Prostate gland (tissue), 2 donors: Measurements from ENCODE around the gene HPN. TPM values are rescaled to one million over a fixed set of nuclear protein-coding genes. Genes with fewer than 3 reads are reported as not detected.

Experiments used
- DNase-seq: peaks from one replicate; pipeline ENCODE4 v3.0.0-alpha.2; 2019; ENCODE audit warnings: low spot score
- H3K27ac ChIP-seq, 2 donors: fragments of 200-600 bp; sonication (generic); 2 replicates each; pipeline ENCODE4 v1.5.1; 2017 to 2019
- H3K27me3 ChIP-seq: fragments of 200-600 bp; sonication (generic); replicated peaks from 2 replicates; pipeline ENCODE4 v1.5.1; 2019; ENCODE audit not compliant: insufficient read depth
- H3K36me3 ChIP-seq, 2 donors: fragments of 200-600 bp; sonication (generic); 1 replicate in 1 of 2; 2 replicates in 1 of 2; pipeline versions ENCODE4 v1.5.1 to v1.8.1; 2017 to 2019
- H3K4me1 ChIP-seq: fragments of 200-600 bp; sonication (generic); replicated peaks from 2 replicates; pipeline ENCODE4 v1.5.1; 2019
- H3K4me3 ChIP-seq, 2 donors: fragments of 200-600 bp; sonication (generic); 2 replicates each; pipeline ENCODE4 v1.5.1; 2017 to 2019
- H3K9me3 ChIP-seq: fragments of 200-600 bp; sonication (generic); 2 replicates; pipeline ENCODE4 v1.5.1; 2017
- POLR2A ChIP-seq: fragments of 450-650 bp; IDR thresholded peaks from one replicate; pipeline ENCODE4 v1.6.1; 2016; ENCODE audit warnings: antibody characterized with exemption, mild to moderate bottlenecking
- POLR2AphosphoS5 ChIP-seq: sonication (generic); formaldehyde crosslinking; IDR thresholded peaks from one replicate; pipeline ENCODE4 v1.6.1; 2017; ENCODE audit warnings: antibody characterized with exemption
- WGBS: methylation state at CpG from one replicate; pipeline ENCODE4 v1.1.5; 2018; 5-methylcytosine and 5-hydroxymethylcytosine counted together
- intact Hi-C: fragments of 100-400 bp; cut with DNase I; formaldehyde crosslinking; loops from one replicate; pipeline ENCODE4 v1.14.2; 2022
- total RNA-seq, 2 donors: library from RNA; depleted of rRNA; stranded (reverse); fragments of >200 nt; gene quantifications; one replicate each; pipeline ENCODE4 v1.1.0, GENCODE V29; 2016
- TF ChIP-seq, protein P1 (sequence below), 4 experiments: fragments of 200-600 bp in 2 of 4; fragments of 450-650 bp in 2 of 4; sonication (generic) in 2 of 4; IDR thresholded peaks; 1 replicate in 3 of 4; 2 replicates in 1 of 4; pipeline ENCODE4 v1.5.1; 2016 to 2019; ENCODE audit warnings: antibody characterized with exemption in 4 of 4, mild to moderate bottlenecking in 2 of 4, moderate library complexity in 2 of 4

HPN gene
- total RNA-seq, 2 donors from 2014 or later, result 14.8 to 22.6 TPM

DNA sequence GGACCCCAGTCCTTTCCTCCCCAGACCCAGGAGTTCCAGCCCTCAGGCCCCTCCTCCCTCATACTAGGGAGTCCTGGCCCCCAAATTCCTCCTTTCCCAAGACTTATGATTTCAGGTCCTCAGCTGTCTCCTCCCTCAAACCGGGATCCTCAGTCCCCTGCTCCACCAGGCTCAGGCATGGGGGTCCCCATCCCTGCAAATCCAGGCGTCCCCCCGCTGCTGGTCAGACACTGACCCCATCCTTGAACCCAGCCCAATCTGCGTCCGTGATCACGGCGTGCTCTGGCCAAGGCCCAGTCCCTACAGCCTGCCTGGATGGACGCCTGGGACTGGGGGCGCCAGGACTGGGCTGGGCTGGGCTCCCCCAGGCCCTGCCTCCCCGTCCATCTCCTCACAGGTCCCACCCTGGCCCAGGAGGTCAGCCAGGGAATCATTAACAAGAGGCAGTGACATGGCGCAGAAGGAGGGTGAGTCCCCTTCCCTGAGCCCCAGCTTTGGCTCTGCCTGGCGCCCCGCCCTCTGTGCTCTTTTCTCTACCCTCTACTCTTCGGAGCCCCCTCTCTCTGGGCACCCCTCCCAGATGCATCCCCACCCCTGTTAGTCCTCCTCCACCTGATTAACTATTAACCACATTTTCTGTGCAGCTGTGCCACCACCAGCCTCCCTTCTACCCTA, 672 bp downstream of the HPN start:
- no peaks in the 10 kb centered on the region for H3K9me3 ChIP-seq
- WGBS, result 71% methylated on average over 14 of the region's 14 CpGs
- H3K4me3 ChIP-seq, result peak overlapping the region; percentile 3 to 18
- no peak for DNase-seq
- H3K36me3 ChIP-seq, result no peaks in the 10 kb centered on the region
- peaks cover 5% of the 10 kb centered on the region for H3K4me1 ChIP-seq
- intact Hi-C loops, result no loop called here
- no peaks in the 10 kb centered on the region for H3K27me3 ChIP-seq
- TF ChIP-seq, protein P1, sequence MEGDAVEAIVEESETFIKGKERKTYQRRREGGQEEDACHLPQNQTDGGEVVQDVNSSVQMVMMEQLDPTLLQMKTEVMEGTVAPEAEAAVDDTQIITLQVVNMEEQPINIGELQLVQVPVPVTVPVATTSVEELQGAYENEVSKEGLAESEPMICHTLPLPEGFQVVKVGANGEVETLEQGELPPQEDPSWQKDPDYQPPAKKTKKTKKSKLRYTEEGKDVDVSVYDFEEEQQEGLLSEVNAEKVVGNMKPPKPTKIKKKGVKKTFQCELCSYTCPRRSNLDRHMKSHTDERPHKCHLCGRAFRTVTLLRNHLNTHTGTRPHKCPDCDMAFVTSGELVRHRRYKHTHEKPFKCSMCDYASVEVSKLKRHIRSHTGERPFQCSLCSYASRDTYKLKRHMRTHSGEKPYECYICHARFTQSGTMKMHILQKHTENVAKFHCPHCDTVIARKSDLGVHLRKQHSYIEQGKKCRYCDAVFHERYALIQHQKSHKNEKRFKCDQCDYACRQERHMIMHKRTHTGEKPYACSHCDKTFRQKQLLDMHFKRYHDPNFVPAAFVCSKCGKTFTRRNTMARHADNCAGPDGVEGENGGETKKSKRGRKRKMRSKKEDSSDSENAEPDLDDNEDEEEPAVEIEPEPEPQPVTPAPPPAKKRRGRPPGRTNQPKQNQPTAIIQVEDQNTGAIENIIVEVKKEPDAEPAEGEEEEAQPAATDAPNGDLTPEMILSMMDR (IDR thresholded peaks at IDR 0.05), result no peak
- TF ChIP-seq POLR2A (no peak), POLR2AphosphoS5 (no peak)
- H3K27ac ChIP-seq, result peak overlapping the region; percentile 54 to 64

DNA sequence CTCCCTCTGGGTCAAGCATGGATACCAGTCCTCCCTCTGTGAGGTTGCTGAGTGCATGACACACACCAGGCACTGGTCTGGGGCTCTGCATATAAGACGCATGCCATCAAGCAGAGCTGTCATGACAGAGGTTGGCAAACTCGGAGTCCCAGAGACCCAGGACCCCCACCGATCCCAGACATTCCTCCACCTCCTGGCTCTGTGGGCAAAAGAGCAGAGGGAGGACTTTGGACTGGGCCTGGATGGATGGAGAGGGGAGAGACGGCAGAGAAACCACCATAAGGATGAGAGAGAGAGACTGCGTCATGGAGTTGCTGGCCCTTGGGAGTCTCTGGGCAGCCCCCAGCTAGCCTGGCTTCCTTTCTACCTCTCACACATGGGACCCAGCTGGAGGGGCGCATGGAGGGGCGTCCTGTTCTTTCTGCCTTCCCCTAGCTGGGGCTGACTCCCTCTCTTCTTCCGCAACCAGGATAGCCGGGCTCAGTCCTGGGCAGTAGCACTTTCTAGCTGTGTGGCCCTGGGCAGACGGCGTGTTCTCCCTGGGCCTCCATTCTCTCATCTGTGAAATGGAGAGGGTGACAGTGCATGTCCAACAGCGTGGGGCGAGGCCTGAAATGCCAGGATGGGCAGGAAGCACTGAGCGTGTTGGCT, 1.6 kb downstream of the HPN start:
- Histone ChIP-seq H3K4me1 (peaks cover 10% of the 10 kb centered on the region), H3K36me3 (no peaks in the 10 kb centered on the region), H3K27me3 (no peaks in the 10 kb centered on the region), H3K9me3 (no peaks in the 10 kb centered on the region), H3K27ac (no peak overlapping the region), H3K4me3 (no peak overlapping the region)
- WGBS, result 90% methylated on average over 14 of the region's 14 CpGs
- TF ChIP-seq POLR2A (no peak), POLR2AphosphoS5 (no peak)
- TF ChIP-seq, protein P1 (IDR thresholded peaks at IDR 0.05), result no peak
- no peak for DNase-seq
- intact Hi-C loops, result no loop called here

DNA sequence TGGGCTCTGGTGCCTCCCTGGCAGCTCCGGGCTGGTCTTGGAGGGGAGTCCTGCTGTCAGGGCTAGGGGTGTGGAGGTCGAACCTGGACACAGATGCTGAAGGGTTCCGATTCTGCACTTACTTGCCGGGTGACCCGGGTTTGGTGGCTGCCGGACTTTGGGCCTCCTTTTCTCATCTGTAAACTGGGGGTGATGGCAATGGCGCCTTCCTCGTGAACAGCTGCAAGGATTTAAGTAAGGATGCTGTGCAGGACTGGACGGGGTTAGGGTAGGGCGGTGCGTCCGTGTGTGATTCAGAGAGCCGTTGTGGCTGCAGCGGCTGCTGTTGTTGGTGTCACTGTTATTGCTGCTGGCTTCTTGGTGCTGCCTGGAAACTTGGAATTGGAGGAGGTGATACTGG, 2.4 kb downstream of the HPN start:
- Histone ChIP-seq H3K9me3 (no peaks in the 10 kb centered on the region), H3K27me3 (no peaks in the 10 kb centered on the region), H3K4me3 (no peak overlapping the region), H3K4me1 (peaks cover 15% of the 10 kb centered on the region), H3K27ac (no peak overlapping the region), H3K36me3 (no peaks in the 10 kb centered on the region)
- TF ChIP-seq, protein P1 (IDR thresholded peaks at IDR 0.05), result no peak
- no peak for TF ChIP-seq POLR2A
- TF ChIP-seq POLR2AphosphoS5, result no peak
- no peak for DNase-seq
- WGBS, result 82% methylated on average over 14 of the region's 14 CpGs
- intact Hi-C loops, result no loop called here

DNA sequence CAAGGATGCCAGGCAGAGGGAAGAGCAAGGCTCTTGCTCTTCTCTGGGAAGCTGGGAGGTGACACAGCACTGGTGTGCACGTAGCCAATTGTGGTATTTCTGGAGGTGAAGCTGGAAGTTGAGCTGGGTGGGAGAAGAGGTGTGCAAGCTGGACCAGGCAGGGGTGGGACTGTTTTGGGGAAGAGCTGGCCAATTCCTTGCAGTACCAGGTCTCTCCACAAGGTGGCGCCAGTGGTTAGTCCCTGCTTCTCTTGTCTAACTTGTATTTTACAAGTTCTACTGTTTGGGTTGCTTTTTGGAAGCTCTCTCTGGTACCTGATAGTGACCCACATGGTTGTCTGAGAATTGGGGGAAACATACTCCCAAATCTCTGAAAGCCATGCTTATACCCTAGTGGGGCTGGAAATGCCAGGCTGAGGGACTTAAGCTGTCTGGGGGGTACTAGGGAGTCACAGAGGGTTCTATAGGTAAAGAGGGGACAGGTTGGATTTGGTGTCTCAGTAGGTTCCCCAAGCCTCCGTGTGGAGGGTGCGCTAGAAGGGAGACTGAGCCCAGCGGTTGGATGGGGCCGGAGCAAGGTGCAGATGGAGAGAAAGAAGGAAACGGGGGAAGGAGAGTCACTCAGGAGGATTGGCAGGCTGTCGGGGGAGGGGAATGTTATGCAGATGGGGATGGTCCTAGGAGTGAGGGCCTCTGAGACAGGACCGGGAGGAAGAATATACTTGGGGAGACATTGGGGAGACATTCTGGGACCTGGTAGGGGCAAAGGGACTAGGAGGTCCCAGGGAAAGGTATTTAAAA, 3.0 kb downstream of the HPN start:
- DNase-seq, result peak; percentile 36
- Histone ChIP-seq H3K9me3 (no peaks in the 10 kb centered on the region), H3K27ac (peak overlapping the region in 1 of 2 donors; percentile 11), H3K27me3 (no peaks in the 10 kb centered on the region), H3K36me3 (no peaks in the 10 kb centered on the region), H3K4me3 (no peak overlapping the region), H3K4me1 (peaks cover 18% of the 10 kb centered on the region)
- WGBS, result 69% methylated on average over 9 of the region's 9 CpGs
- intact Hi-C loops, result no loop called here
- TF ChIP-seq POLR2AphosphoS5, result peak; percentile 62
- no peak for TF ChIP-seq POLR2A
- TF ChIP-seq, protein P1 (IDR thresholded peaks at IDR 0.05), result peak; percentile 92 to 99 (median 93)
